ENCODE results near the gene STAG1.
"Not testable (repeated sequence)": the region's sequence is repeated elsewhere in the genome, so short reads cannot be mapped to it uniquely, and the experiment has no call there.

Gene STAG1

GRCh38 chr3:136698361-136698760, 53.8 kb downstream of the STAG1 start:
- no peak for DNase-seq

GRCh38 chr3:136696797-136697196, 55.4 kb downstream of the STAG1 start:
- no peak for DNase-seq

GRCh38 chr3:136694321-136694720, 57.9 kb downstream of the STAG1 start:
- no peak for DNase-seq

DNA sequence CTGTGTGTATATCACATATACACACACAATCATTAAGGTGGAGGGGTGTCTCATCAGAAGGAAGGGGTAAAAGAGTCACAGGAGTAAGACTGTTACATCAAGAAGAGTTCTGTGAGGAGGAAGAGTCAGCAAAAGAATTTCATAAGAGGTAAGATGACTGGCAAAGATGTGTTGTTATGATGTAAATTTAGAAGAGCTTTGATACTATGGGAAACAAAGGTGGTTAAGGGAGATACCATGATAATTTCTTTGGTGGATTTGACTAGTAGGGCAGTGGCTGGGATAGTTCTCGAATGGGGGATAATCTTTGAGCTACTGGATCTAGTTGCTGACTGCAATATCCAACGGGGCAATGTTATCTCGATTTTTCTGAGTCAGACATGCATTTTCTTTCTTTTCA, 61.6 kb downstream of the STAG1 start:
- DNase-seq: no peak

GRCh38 chr3:136685882-136686281, 66.3 kb downstream of the STAG1 start:
- no peak for DNase-seq

DNA sequence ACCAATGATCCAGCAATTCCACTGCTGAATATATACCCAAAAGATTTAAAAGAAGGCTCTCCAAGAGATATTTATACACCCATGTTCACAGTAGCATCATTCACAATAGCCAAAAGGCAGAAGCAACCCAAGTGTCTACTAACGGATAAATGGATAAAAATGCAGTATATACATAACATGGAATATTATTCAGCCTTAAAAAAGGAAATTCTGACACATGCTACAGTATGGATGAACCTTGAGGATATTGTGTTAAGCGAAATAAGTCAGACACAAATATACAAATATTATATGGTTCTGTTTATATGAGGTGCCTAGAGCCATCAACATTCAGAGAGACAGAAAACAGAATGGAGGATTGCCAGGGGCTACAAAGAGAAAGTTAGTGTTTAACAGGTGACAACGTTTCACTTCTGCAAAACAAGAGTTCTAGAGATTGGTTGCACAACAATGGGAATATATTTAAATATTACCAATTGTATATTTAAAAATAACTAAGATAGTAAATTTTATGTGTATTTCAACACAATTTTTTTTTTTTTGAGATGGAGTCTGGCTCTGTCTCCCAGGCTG, 69.4 kb downstream of the STAG1 start:
- no peak for DNase-seq

DNA sequence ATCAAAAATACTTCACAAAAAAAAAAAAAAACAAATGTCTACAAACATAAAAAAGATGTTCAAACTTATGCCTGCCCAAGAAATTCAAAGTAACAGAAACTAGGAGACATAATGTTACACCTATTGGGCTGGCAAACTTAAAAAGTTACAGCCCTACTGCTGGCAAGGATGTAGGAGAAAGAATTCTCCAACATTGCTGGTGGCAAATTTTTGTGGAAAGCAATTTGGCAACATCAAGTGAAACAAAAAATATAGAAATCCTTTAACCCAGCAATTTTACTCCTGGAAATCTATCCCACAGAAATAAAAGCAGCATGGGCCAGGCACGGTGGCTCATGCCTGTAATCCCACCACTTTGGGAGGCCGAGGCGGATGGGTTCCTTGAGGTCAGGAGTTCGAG, 73.2 kb downstream of the STAG1 start:
- no peak for DNase-seq

- DNase-seq: no peak
These were observed 76.2 kb downstream of the STAG1 start for GRCh38 chr3:136676009-136676408.

DNA sequence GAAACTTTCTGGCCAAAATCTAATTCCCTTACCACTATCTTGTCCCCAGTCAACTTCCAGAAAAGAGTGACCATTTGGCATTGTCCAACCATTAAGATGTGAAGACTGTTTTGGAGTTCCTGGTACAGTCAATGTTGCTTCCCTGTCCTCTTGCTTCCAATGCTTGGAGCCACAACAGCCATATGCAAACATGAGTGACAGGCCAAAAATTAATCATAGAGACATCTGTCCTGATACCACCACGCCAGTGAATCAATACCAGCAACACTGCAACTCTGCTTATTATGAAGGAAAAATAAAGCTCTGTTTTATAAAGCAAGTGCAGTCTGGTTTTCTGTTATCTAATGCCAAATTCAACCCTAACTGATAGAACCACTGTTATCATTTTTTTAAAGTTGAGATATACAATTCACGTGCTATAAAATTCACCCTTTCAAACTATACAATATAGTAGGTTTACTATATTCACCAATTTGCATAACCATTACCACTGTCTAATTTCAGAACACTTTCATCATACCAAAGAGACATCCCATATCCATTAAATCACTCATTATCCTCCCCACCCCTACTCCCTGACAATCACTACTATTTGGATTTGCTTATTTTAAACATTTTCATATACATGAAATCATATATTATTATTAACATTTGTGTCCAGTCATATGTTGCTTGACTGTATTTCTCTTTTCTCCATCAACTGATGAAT, 76.9 kb downstream of the STAG1 start:
- DNase-seq: no peak

DNA sequence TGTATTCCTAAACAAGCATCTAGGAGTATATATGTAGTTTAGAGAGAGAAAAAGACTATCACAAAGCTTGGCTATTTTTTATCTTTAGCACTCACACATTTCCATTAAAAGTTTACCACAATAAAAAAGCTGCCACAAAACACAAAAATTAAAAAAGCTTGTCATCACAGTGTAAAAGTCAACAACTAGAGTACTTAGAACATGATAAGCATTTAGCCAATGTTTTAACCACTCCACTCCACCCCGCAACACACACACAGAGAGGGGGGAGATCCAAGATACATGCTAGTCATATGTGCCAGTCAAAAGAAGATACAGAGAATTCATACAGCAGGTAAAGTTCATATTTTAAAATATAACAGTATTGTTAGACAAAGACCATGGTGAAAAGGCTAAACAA, 79.7 kb downstream of the STAG1 start:
- DNase-seq: no peak

DNA sequence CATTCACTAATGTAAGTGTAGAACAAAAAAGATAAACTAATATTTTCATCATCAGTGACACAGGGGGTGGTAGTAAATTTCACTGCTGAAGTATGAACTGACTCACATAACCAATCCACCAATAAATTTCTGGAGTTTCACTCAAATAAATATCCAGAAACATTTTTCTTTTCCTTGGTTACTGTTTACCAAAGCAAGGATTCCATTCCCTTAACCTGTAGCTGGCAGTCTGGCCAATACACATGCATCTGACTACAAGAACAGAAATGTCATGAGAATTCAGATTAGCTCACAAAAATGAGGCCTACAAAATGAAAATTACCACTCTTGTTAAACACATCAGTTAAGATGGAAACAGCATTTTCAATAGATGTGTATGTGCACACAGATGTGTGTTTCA, 80.3 kb downstream of the STAG1 start:
- DNase-seq: no peak

- DNase-seq: no peak
These were observed 82.0 kb downstream of the STAG1 start for GRCh38 chr3:136670166-136670565.

DNA sequence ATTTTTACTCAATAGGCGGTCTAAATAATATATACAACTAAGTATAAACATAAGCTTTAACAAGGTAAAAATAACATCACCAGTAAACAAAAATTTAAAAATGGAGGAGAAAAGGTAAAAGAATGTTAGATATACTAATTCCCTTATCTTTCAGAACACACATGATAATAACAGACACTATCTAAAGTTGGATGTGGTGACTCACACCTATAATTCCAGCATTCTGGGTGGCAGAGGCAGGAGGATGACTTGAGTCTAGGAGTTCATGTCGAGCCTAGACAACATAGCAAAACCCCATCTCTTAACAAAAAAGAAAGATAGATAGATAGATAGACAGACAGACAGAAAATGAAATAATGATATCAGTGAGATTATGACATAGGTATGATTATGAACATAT, 85.1 kb downstream of the STAG1 start:
- DNase-seq: no peak

- not testable (repeated sequence) for DNase-seq
These were observed 85.9 kb downstream of the STAG1 start for GRCh38 chr3:136666301-136666700.

DNA sequence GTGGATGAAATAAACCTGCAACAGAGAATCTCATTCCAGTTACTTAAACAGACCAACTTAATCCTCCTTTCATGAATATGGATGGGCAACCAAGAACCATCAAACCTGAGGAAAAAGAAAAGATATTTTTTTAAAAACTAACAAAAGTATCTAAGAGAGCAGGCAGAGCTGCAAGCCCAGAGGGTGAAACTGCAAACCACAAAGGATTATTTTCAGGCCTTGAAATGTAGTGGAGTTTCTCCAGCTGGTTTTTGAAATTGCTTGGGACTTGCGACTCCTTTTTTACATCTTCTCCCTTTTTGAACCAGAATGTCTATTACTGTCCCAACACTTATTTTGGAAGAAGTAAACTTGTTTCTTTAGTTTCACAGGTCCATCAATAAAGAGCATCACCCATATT, 87.4 kb downstream of the STAG1 start:
- no peak for DNase-seq

- no peak for DNase-seq
These were observed 90.9 kb downstream of the STAG1 start for GRCh38 chr3:136661282-136661681.

- no peak for DNase-seq
These were observed 93.1 kb downstream of the STAG1 start for GRCh38 chr3:136658946-136659682.

DNA sequence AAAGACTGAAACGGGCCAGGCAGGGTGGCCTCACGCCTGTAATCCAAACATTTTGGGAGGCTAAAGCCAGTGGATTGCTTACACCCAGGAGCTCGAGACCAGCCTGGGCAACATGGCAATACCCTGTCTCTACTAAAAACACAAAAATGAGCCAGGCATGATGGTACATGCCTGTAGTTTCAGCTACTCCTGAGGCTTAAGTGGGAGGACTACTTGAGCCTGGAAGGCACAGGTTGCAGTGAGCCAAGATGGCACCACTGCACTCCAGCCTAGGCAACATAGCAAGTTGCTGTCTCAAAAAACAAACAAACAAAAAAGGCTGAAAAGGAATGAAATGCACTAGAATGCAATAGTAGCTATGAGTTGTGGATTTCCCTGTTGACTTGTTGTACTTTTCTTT, 94.7 kb downstream of the STAG1 start:
- no peak for DNase-seq

DNA sequence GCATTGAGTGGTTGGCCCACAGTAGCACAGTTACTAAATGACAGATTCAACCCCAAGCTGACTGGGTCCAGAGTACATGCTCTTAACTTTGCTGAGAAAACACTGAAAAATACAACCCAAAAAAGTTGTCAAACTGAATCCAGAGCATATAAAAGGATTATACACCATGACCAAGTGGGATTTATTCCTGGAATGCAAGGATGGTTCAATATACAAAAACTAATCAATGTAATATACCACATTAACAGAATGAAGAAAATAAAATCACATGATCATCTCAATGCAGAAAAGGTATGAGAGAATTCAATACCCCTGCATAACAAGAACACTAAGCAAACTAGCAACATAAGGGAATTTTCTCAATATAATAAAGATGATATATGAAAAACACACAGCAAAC, 98.5 kb downstream of the STAG1 start:
- no peak for DNase-seq

DNA sequence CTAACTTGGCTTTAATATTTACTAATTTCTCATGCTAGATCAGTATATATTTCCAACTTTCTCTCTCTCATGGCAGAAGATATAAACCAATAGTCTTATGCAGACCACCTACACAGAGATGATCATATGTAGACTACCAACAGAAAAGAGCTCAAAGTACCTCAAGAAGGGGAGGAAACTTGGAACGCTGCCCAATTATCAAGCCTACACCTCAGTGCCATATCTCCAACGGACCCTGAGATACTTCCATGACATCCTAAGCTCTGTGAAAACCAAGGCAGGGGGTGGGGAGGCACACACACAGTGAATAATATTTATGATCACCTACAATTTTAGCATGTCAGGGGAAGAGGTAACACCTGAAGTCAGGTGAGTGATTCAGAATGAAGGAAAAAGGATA, 100.6 kb downstream of the STAG1 start:
- DNase-seq: no peak

GRCh38 chr3:136650461-136650860, 101.7 kb downstream of the STAG1 start:
- no peak for DNase-seq

GRCh38 chr3:136645915-136646314, 106.3 kb downstream of the STAG1 start:
- DNase-seq: no peak

DNA sequence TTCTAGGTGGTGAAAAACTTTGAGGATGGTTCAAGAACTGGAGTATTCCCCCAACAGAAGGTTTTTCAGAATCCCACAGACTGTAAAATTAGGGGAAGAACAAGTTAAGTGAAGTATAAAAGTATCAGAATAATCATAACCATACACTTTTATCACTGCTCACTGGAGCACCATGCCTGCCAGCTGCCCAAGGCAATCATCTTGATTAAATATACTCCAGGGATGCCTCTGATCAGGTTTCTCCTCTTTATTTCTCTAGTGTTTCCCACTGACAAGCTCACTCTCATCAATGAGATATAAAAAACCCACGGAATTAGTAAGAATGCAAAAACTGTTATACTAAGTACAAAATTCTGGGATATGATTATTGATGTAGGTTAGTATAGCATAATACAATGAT, 108.0 kb downstream of the STAG1 start:
- DNase-seq: no peak

DNA sequence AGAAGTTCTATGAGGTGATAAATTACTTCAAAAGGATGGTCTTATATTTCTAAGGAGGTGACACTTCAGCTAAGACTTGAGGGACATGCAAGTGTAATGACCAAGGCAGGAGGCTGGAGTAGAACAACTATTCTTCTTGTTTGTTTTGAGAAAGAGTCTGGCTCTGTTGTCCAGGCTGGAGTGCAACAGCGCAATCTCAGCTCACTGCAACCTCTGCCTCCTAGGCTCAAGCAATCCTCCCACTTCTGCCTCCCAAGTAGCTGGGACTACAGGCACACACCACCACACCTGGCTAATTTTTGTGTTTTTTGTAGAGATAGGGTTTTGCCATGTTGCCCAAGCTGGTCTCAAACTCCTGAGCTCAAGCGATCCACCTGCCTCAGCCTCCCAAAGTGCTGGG, 108.8 kb downstream of the STAG1 start:
- not testable (repeated sequence) for DNase-seq

All from activated CD8-positive, alpha-beta memory T cell treated with anti-CD3 and anti-CD28 coated beads for 24 hours (primary cell).